Adrenal gland (tissue), 5 donors: ENCODE data around the gene MTAP.

Source experiments
- CTCF ChIP-seq, 6 experiments: fragments of 450-650 bp in 4 of 6; fragments of 200-600 bp in 2 of 6; sonication (generic) in 1 of 6; IDR thresholded peaks; 1 replicate in 5 of 6; 2 replicates in 1 of 6; pipeline versions ENCODE4 v1.5.1 to v1.8.0; 2016 to 2021; ENCODE audit warnings: antibody characterized with exemption in 6 of 6, mild to moderate bottlenecking in 2 of 6, moderate library complexity in 1 of 6
- POLR2A ChIP-seq, 2 donors: fragments of 450-650 bp; IDR thresholded peaks; one replicate each; pipeline ENCODE4 v1.6.1; 2017; ENCODE audit warnings: antibody characterized with exemption in 2 of 2, mild to moderate bottlenecking in 2 of 2, moderate library complexity in 1 of 2
- donor health status: DM: no; HTN: no; CAD: no.

GRCh38 chr9:21923694-21924093 lies 121.3 kb downstream of the MTAP start:
- TF ChIP-seq POLR2A (IDR thresholded peaks at IDR 0.05) (no peak), CTCF (IDR thresholded peaks at IDR 0.05) (no peak)
